Measurements from ENCODE around the gene NDFIP1. TPM values are rescaled to one million over a fixed set of nuclear protein-coding genes. Genes with fewer than 3 reads are reported as not detected.

The NDFIP1 gene
- polyA plus RNA-seq, 1 donor (not counting 4 experiments of a cell fraction or from before 2014, with no cell fraction given): 38.2 TPM

GRCh38 chr5:142063376-142063775 is 45.2 kb upstream of the NDFIP1 start:
- peaks cover 3% of the 10 kb centered on the region for H3K27me3 ChIP-seq (ENCODE audit: control insufficient read depth, extremely low read depth, insufficient read depth, low read length)
- no peak for TF ChIP-seq EZH2 (IDR thresholded peaks at IDR 0.05; ENCODE audit: low read length)
- no peak for TF ChIP-seq CTCF (optimal IDR thresholded peaks at IDR 0.05 in 1 of 3, IDR thresholded peaks at IDR 0.05 in 1 of 3, conservative IDR thresholded peaks at IDR 0.05 in 1 of 3; ENCODE audit: extremely low read depth in 1 of 3, insufficient read depth in 2 of 3, low read length in 3 of 3)

GRCh38 chr5:142063878-142064331 is 44.7 kb upstream of the NDFIP1 start:
- Histone ChIP-seq H3K4me1 (ENCODE audit: control insufficient read depth, extremely low read depth, insufficient read depth, low read length) (peaks cover 4% of the 10 kb centered on the region), H3K27ac (ENCODE audit: control insufficient read depth, insufficient read depth, low read length) (no peak overlapping the region), H3K36me3 (ENCODE audit: control insufficient read depth in 2 of 2, extremely low read depth in 1 of 2, insufficient read depth in 2 of 2, low read length in 2 of 2) (no peaks in the 10 kb centered on the region), H3K4me3 (ENCODE audit: control insufficient read depth in 2 of 3, extremely low read depth in 1 of 3, insufficient read depth in 2 of 3, low read depth in 1 of 3, low read length in 3 of 3) (no peak overlapping the region), H3K79me2 (ENCODE audit: control insufficient read depth, insufficient read depth, low read length) (no peaks in the 10 kb centered on the region), H3K9me1 (ENCODE audit: control insufficient read depth, extremely low read depth, insufficient read depth, low read length) (no peaks in the 10 kb centered on the region), H4K20me1 (ENCODE audit: control insufficient read depth, extremely low read depth, insufficient read depth, low read length) (no peaks in the 10 kb centered on the region), H3K9me3 (ENCODE audit: control insufficient read depth, low read depth, low read length) (no peaks in the 10 kb centered on the region), H3K9ac (ENCODE audit: control insufficient read depth, extremely low read depth, insufficient read depth, low read length) (no peak overlapping the region), H3K27me3 (ENCODE audit: control insufficient read depth, extremely low read depth, insufficient read depth, low read length) (peaks cover 3% of the 10 kb centered on the region), H3K4me2 (ENCODE audit: control insufficient read depth, extremely low read depth, insufficient read depth, low read depth, low read length) (no peak overlapping the region), H2AFZ (ENCODE audit: control insufficient read depth, low read length) (no peak overlapping the region)
- dilution Hi-C loops (cut with MboI; ENCODE audit: extremely low pct_ligation_motif_present, low sequenced_read_pairs): no loop called here
- no peak for TF ChIP-seq CTCF (optimal IDR thresholded peaks at IDR 0.05 in 1 of 3, IDR thresholded peaks at IDR 0.05 in 1 of 3, conservative IDR thresholded peaks at IDR 0.05 in 1 of 3; ENCODE audit: extremely low read depth in 1 of 3, insufficient read depth in 2 of 3, low read length in 3 of 3)
- no peak for TF ChIP-seq EZH2 (IDR thresholded peaks at IDR 0.05; ENCODE audit: low read length)
- FAIRE-seq (no peak), DNase-seq (ENCODE audit: low read depth, low spot score) (no peak)

More at GRCh38 chr5:142063376-142063775, 45.2 kb upstream of the NDFIP1 start:
- Histone ChIP-seq H3K9me1 (ENCODE audit: control insufficient read depth, extremely low read depth, insufficient read depth, low read length) (no peaks in the 10 kb centered on the region), H2AFZ (ENCODE audit: control insufficient read depth, low read length) (no peak overlapping the region), H3K27ac (ENCODE audit: control insufficient read depth, insufficient read depth, low read length) (no peak overlapping the region), H3K9ac (ENCODE audit: control insufficient read depth, extremely low read depth, insufficient read depth, low read length) (no peak overlapping the region), H3K36me3 (ENCODE audit: control insufficient read depth in 2 of 2, extremely low read depth in 1 of 2, insufficient read depth in 2 of 2, low read length in 2 of 2) (no peaks in the 10 kb centered on the region), H4K20me1 (ENCODE audit: control insufficient read depth, extremely low read depth, insufficient read depth, low read length) (no peaks in the 10 kb centered on the region), H3K4me2 (ENCODE audit: control insufficient read depth, extremely low read depth, insufficient read depth, low read depth, low read length) (no peak overlapping the region), H3K4me3 (ENCODE audit: control insufficient read depth in 2 of 3, extremely low read depth in 1 of 3, insufficient read depth in 2 of 3, low read depth in 1 of 3, low read length in 3 of 3) (no peak overlapping the region), H3K9me3 (ENCODE audit: control insufficient read depth, low read depth, low read length) (no peaks in the 10 kb centered on the region), H3K79me2 (ENCODE audit: control insufficient read depth, insufficient read depth, low read length) (no peaks in the 10 kb centered on the region), H3K4me1 (ENCODE audit: control insufficient read depth, extremely low read depth, insufficient read depth, low read length) (peaks cover 9% of the 10 kb centered on the region)
- no peak for DNase-seq (ENCODE audit: low read depth, low spot score)
- no peak for FAIRE-seq
- dilution Hi-C loops (cut with MboI; ENCODE audit: extremely low pct_ligation_motif_present, low sequenced_read_pairs): no loop called here
